Neural progenitor cell (in vitro differentiated cells): Measurements from ENCODE around the gene ATRAID. TPM values are rescaled to one million over a fixed set of nuclear protein-coding genes. Genes with fewer than 3 reads are reported as not detected.
A peak's percentile ranks its signal among the peaks of the same experiment; 100 is the strongest.
"Not testable (repeated sequence)": the region's sequence is repeated elsewhere in the genome, so short reads cannot be mapped to it uniquely, and the experiment has no call there.

ENCODE experiments used
- DNase-seq: peaks from one replicate; pipeline ENCODE4 v3.0.0-alpha.2; 2016; ENCODE audit warnings: low spot score
- H2AFZ ChIP-seq: fragments of 200-600 bp; sonication (generic); replicated peaks from 2 replicates; pipeline ENCODE4 v1.6.1; 2016; ENCODE audit warnings: antibody characterized with exemption
- H3F3A ChIP-seq: fragments of 200-600 bp; sonication (generic); 2 replicates; pipeline ENCODE4 v1.6.1; 2016; ENCODE audit warnings: antibody characterized with exemption, low read depth
- H3K27ac ChIP-seq: fragments of 200-600 bp; sonication (generic); 2 replicates; pipeline ENCODE4 v1.5.1; 2016; ENCODE audit warnings: mild to moderate bottlenecking
- H3K27me3 ChIP-seq: fragments of 200-600 bp; sonication (generic); 2 replicates; pipeline ENCODE4 v1.6.1; 2016; ENCODE audit warnings: mild to moderate bottlenecking, moderate library complexity
- H3K36me3 ChIP-seq: fragments of 200-600 bp; sonication (generic); 2 replicates; pipeline ENCODE4 v1.5.1; 2016
- H3K4me1 ChIP-seq: fragments of 200-600 bp; sonication (generic); 2 replicates; pipeline ENCODE4 v1.6.1; 2016; ENCODE audit warnings: mixed run types
- H3K4me2 ChIP-seq: fragments of 200-600 bp; sonication (generic); 2 replicates; pipeline ENCODE4 v1.6.1; 2016
- H3K4me3 ChIP-seq: fragments of 200-600 bp; sonication (generic); 2 replicates; pipeline ENCODE4 v1.5.1; 2016
- H3K79me2 ChIP-seq: fragments of 200-600 bp; sonication (generic); 2 replicates; pipeline ENCODE4 v1.6.1; 2016; ENCODE audit warnings: low read depth
- H3K9ac ChIP-seq: fragments of 200-600 bp; sonication (generic); 2 replicates; pipeline ENCODE4 v1.6.1; 2016
- H3K9me3 ChIP-seq: fragments of 200-600 bp; sonication (generic); 2 replicates; pipeline ENCODE4 v1.5.1; 2016; ENCODE audit warnings: low read depth
- H4K20me1 ChIP-seq: fragments of 200-600 bp; sonication (generic); 2 replicates; pipeline ENCODE4 v1.6.1; 2016; ENCODE audit warnings: low read depth
- H3K27ac Mint-ChIP-seq: 3 replicates; pipeline ENCODE4 v1.8.0; 2021; ENCODE audit warnings: mixed read lengths
- H3K27me3 Mint-ChIP-seq: 2 replicates; pipeline ENCODE4 v1.8.0; 2022; ENCODE audit warnings: low read depth, mild to moderate bottlenecking, inconsistent platforms, moderate library complexity, mixed read lengths; ENCODE audit not compliant: insufficient read depth
- H3K36me3 Mint-ChIP-seq: 3 replicates; pipeline ENCODE4 v1.8.0; 2021; ENCODE audit warnings: mixed read lengths
- H3K4me1 Mint-ChIP-seq: 3 replicates; pipeline ENCODE4 v1.8.0; 2021; ENCODE audit warnings: mixed read lengths
- H3K4me3 Mint-ChIP-seq: 3 replicates; pipeline ENCODE4 v1.8.0; 2021; ENCODE audit warnings: mild to moderate bottlenecking, moderate library complexity, mixed read lengths
- H3K9me3 Mint-ChIP-seq: 3 replicates; pipeline ENCODE4 v1.8.0; 2020; ENCODE audit warnings: mixed read lengths
- CTCF ChIP-seq: fragments of 200-600 bp; sonication (generic); IDR thresholded peaks from 2 replicates; pipeline ENCODE4 v1.5.1; 2017; ENCODE audit warnings: antibody characterized with exemption, mild to moderate bottlenecking
- EZH2 ChIP-seq: fragments of 200-600 bp; sonication (generic); IDR thresholded peaks from 2 replicates; pipeline ENCODE4 v1.6.1; 2017; ENCODE audit warnings: antibody characterized with exemption, mild to moderate bottlenecking, moderate library complexity
- EZH2phosphoT487 ChIP-seq: fragments of 200-600 bp; sonication (generic); IDR thresholded peaks from 2 replicates; pipeline ENCODE4 v1.6.1; 2017; ENCODE audit warnings: antibody characterized with exemption
- total RNA-seq: library from RNA; depleted of rRNA; stranded (reverse); fragments of >200 nt; gene quantifications from 2 replicates; pipeline ENCODE4 v1.2.3, GENCODE V29; 2015; ENCODE audit warnings: low replicate concordance

Gene ATRAID
- total RNA-seq, 1 donor from 2014 or later: 142 TPM

GRCh38 chr2:27194538-27195354 is 17.1 kb upstream of the ATRAID start:
- no peak overlapping the region for H2AFZ ChIP-seq
- no peaks in the 10 kb centered on the region for H3K27me3 Mint-ChIP-seq
- H3K36me3 ChIP-seq: no peaks in the 10 kb centered on the region
- H3K4me3 Mint-ChIP-seq: no peak overlapping the region
- H3K4me1 Mint-ChIP-seq: no peaks in the 10 kb centered on the region
- no peaks in the 10 kb centered on the region for H3F3A ChIP-seq
- H3K9me3 Mint-ChIP-seq: no peaks in the 10 kb centered on the region
- no peak for TF ChIP-seq EZH2
- H3K36me3 Mint-ChIP-seq: peaks cover 3% of the 10 kb centered on the region
- no peak overlapping the region for H3K9ac ChIP-seq
- no peaks in the 10 kb centered on the region for H3K79me2 ChIP-seq
- no peak for DNase-seq
- no peaks in the 10 kb centered on the region for H3K4me1 ChIP-seq
- no peaks in the 10 kb centered on the region for H4K20me1 ChIP-seq
- H3K4me3 ChIP-seq: no peak overlapping the region
- no peak overlapping the region for H3K27ac ChIP-seq
- H3K9me3 ChIP-seq: no peaks in the 10 kb centered on the region
- H3K27ac Mint-ChIP-seq: no peak overlapping the region
- no peaks in the 10 kb centered on the region for H3K27me3 ChIP-seq
- H3K4me2 ChIP-seq: no peak overlapping the region

- not testable (repeated sequence) for H3K9me3 ChIP-seq, H4K20me1 ChIP-seq, H3K9ac ChIP-seq, H3K36me3 Mint-ChIP-seq, H3K4me2 ChIP-seq, H3K36me3 ChIP-seq, H3K27ac ChIP-seq, H3K27me3 Mint-ChIP-seq, H2AFZ ChIP-seq, H3K9me3 Mint-ChIP-seq, H3K27me3 ChIP-seq, DNase-seq, H3K79me2 ChIP-seq, H3K27ac Mint-ChIP-seq, H3F3A ChIP-seq, H3K4me3 ChIP-seq, H3K4me1 Mint-ChIP-seq, H3K4me1 ChIP-seq, H3K4me3 Mint-ChIP-seq
Measured at GRCh38 chr2:27195799-27196198, 16.0 kb upstream of the ATRAID start.

- not testable (repeated sequence) for H3K4me1 ChIP-seq, H3F3A ChIP-seq, H3K9ac ChIP-seq, H3K27ac ChIP-seq, H3K4me3 ChIP-seq, H3K27me3 ChIP-seq, H3K4me1 Mint-ChIP-seq, H3K36me3 Mint-ChIP-seq, H3K4me2 ChIP-seq, H3K27me3 Mint-ChIP-seq, H3K27ac Mint-ChIP-seq, H2AFZ ChIP-seq, H4K20me1 ChIP-seq, H3K4me3 Mint-ChIP-seq, H3K79me2 ChIP-seq, H3K9me3 Mint-ChIP-seq, H3K9me3 ChIP-seq, DNase-seq, H3K36me3 ChIP-seq
Measured at GRCh38 chr2:27198068-27198467, 13.8 kb upstream of the ATRAID start.

GRCh38 chr2:27198627-27199026 is 13.2 kb upstream of the ATRAID start:
- Mint-ChIP-seq H3K9me3 (no peaks in the 10 kb centered on the region), H3K36me3 (peaks cover 10% of the 10 kb centered on the region), H3K27me3 (peaks cover 4% of the 10 kb centered on the region), H3K4me1 (no peaks in the 10 kb centered on the region), H3K27ac (peak overlapping the region; percentile 11), H3K4me3 (no peak overlapping the region)
- H2AFZ ChIP-seq: no peak overlapping the region
- no peaks in the 10 kb centered on the region for H3K4me1 ChIP-seq
- H3K9ac ChIP-seq: no peak overlapping the region
- no peak for DNase-seq
- H3K4me3 ChIP-seq: no peak overlapping the region
- H3K36me3 ChIP-seq: no peaks in the 10 kb centered on the region
- H3K79me2 ChIP-seq: no peaks in the 10 kb centered on the region
- H3K27ac ChIP-seq: no peak overlapping the region
- H3K9me3 ChIP-seq: no peaks in the 10 kb centered on the region
- no peak overlapping the region for H3K4me2 ChIP-seq
- no peak for TF ChIP-seq EZH2
- TF ChIP-seq EZH2phosphoT487: no peak
- no peak for TF ChIP-seq CTCF
- H4K20me1 ChIP-seq: no peaks in the 10 kb centered on the region
- no peaks in the 10 kb centered on the region for H3K27me3 ChIP-seq
- no peaks in the 10 kb centered on the region for H3F3A ChIP-seq

- Histone ChIP-seq H3K4me2 (no peak overlapping the region), H3K4me1 (no peaks in the 10 kb centered on the region), H3K4me3 (no peak overlapping the region), H3F3A (no peaks in the 10 kb centered on the region), H2AFZ (no peak overlapping the region), H4K20me1 (no peaks in the 10 kb centered on the region), H3K27me3 (no peaks in the 10 kb centered on the region), H3K79me2 (no peaks in the 10 kb centered on the region), H3K36me3 (no peaks in the 10 kb centered on the region), H3K9ac (no peak overlapping the region), H3K27ac (no peak overlapping the region), H3K9me3 (no peaks in the 10 kb centered on the region)
- Mint-ChIP-seq H3K4me3 (no peak overlapping the region), H3K27me3 (peaks cover 4% of the 10 kb centered on the region), H3K27ac (no peak overlapping the region), H3K4me1 (no peaks in the 10 kb centered on the region), H3K9me3 (no peaks in the 10 kb centered on the region), H3K36me3 (peaks cover 10% of the 10 kb centered on the region)
- no peak for DNase-seq
- TF ChIP-seq EZH2phosphoT487: no peak
- TF ChIP-seq CTCF: no peak
- no peak for TF ChIP-seq EZH2
Measured at GRCh38 chr2:27199241-27199640, 12.6 kb upstream of the ATRAID start.
